ENCODE data around the gene FHOD1. TPM values are rescaled to one million over a fixed set of nuclear protein-coding genes. Genes with fewer than 3 reads are reported as not detected.

FHOD1 gene
- total and polyA plus RNA-seq, 10 of the 15 experiments (the other 5 are each of a cell fraction or from before 2014, with no cell fraction given) = 8.9 to 65.7 (median 18.1) TPM

DNA sequence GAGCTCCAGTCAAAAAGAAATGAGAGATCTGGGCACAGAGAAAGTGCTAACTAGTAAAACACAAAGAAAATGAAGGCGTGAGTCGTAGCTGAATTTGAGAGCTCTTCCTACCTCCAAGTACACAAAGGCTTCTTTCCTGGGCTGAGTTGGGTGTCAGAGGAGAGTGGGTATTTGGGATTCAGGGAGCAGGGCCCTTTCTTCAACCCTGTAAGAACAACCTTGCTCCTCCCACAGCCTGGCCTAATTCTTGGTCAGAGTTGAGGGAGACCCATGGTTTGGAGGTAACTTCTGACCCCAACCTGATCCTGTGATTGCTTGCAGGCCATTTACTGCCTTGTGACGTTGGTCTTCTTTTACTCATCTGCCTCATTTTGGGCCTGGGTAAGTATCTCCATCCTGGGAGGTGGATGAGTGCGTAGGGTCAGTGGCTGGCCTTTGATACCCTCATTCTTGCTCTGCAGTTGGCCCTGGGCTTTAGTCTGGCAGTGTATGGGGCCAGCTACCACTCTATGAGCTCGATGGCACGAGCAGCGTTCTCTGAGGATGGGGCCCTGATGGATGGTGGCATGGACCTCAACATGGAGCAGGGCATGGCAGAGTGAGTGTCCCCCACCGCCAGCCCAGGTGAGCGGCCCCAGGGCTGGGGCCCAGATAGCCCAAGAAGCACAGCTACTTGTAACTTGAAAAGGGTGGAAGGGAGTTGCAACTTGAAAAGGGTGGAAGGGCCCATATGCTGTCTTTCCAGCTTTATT is 19.1 kb downstream of the FHOD1 start (continued):
- TF ChIP-seq NR2C1 (IDR thresholded peaks at IDR 0.05) (no peak), NFYB (IDR thresholded peaks at IDR 0.05; ENCODE audit: insufficient read depth, low read depth, low read length) (no peak), TBL1XR1 (IDR thresholded peaks at IDR 0.05; ENCODE audit: low read depth, low read length) (no peak), RBBP5 (conservative IDR thresholded peaks at IDR 0.05) (no peak), NFIC (IDR thresholded peaks at IDR 0.05; ENCODE audit: low read depth, low read length) (no peak)
- TF ChIP-seq, protein P1, sequence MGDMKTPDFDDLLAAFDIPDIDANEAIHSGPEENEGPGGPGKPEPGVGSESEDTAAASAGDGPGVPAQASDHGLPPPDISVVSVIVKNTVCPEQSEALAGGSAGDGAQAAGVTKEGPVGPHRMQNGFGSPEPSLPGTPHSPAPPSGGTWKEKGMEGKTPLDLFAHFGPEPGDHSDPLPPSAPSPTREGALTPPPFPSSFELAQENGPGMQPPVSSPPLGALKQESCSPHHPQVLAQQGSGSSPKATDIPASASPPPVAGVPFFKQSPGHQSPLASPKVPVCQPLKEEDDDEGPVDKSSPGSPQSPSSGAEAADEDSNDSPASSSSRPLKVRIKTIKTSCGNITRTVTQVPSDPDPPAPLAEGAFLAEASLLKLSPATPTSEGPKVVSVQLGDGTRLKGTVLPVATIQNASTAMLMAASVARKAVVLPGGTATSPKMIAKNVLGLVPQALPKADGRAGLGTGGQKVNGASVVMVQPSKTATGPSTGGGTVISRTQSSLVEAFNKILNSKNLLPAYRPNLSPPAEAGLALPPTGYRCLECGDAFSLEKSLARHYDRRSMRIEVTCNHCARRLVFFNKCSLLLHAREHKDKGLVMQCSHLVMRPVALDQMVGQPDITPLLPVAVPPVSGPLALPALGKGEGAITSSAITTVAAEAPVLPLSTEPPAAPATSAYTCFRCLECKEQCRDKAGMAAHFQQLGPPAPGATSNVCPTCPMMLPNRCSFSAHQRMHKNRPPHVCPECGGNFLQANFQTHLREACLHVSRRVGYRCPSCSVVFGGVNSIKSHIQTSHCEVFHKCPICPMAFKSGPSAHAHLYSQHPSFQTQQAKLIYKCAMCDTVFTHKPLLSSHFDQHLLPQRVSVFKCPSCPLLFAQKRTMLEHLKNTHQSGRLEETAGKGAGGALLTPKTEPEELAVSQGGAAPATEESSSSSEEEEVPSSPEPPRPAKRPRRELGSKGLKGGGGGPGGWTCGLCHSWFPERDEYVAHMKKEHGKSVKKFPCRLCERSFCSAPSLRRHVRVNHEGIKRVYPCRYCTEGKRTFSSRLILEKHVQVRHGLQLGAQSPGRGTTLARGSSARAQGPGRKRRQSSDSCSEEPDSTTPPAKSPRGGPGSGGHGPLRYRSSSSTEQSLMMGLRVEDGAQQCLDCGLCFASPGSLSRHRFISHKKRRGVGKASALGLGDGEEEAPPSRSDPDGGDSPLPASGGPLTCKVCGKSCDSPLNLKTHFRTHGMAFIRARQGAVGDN (IDR thresholded peaks at IDR 0.05) = no peak

DNA sequence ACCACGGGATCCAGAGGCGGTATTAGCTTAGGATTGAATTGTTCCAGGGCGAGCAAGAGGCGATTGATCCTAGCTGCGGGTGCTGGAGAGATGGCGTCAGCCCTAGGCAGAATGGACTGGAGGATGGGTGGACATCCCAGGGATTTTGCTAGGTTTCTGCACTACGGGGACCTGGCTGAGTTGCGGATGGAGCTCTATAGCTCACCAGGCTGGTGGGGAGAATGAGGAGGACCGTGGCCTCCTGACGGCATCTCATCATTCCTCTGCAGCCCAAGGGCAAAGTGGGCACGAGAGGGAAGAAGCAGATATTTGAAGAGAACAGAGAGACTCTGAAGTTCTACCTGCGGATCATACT is 19.7 kb downstream of the FHOD1 start:
- no peak for ATAC-seq
- no peaks in the 10 kb centered on the region for H3K9me3 ChIP-seq (replicated peaks; ENCODE audit: control insufficient read depth, insufficient read depth, low read length)
- H3K36me3 ChIP-seq (ENCODE audit: control insufficient read depth in 2 of 2, insufficient read depth in 2 of 2, low read length in 1 of 2) = peaks cover 14 to 25% of the 10 kb centered on the region in 2 experiments; a peak in 3 of 4 replicates
- H3K4me3 ChIP-seq = peak overlapping the region; percentile 87
- peak overlapping the region; percentile 86; the same call in 1 of the 2 replicates for H3K4me2 ChIP-seq (ENCODE audit: control insufficient read depth, insufficient read depth)
- FAIRE-seq = no peak
- 12% methylated on average over 12 of the region's 12 CpGs for WGBS (ENCODE audit: insufficient coverage, insufficient replicate concordance, low lambda C conversion rate, missing lambda C conversion rate)
- in situ Hi-C loops (cut with MboI) = no loop called here
- peak overlapping the region; percentile 80 for H3K9ac ChIP-seq (ENCODE audit: control insufficient read depth, insufficient read depth, low read length)
- no TSS peak for BruUV-seq (replicated peaks)
- POLR2A ChIA-PET = interaction anchor here (1.0 to 7.7 kb wide), 6 partner anchors 9 to 91 kb away, joined by 3 to 100 read pairs (median 4); partner anchors contain the start of genes E2F4, EXOC3L1, FHOD1 and SLC9A5
- no peak for DNase-seq (ENCODE audit: low read depth, low spot score)
- CTCF ChIA-PET = interaction anchor here (0.6 to 2.5 kb wide), 9 partner anchors 11 to 72 kb away, joined by 3 to 25 read pairs (median 6); partner anchors contain the start of genes E2F4, ELMO3, FBXL8 and FHOD1
- no peaks in the 10 kb centered on the region for H3K27me3 ChIP-seq (replicated peaks in 1 of 2; ENCODE audit: control insufficient read depth in 2 of 2, insufficient read depth in 2 of 2, low read length in 1 of 2)
- peak overlapping the region; percentile 74 for H3K27ac ChIP-seq (ENCODE audit: control insufficient read depth, insufficient read depth)
- peaks cover 18% of the 10 kb centered on the region for H3K79me2 ChIP-seq (ENCODE audit: control insufficient read depth, insufficient read depth, low read length)
- no peaks in the 10 kb centered on the region for H4K20me1 ChIP-seq (ENCODE audit: control insufficient read depth, insufficient read depth)
- RAD21 ChIA-PET (ENCODE audit: unreplicated experiment) = interaction anchor here (0.6 to 3.1 kb wide), 7 partner anchors 16 to 589 kb away, joined by 3 to 35 read pairs (median 6); partner anchors contain the start of genes FHOD1 and PLEKHG4
- no peak overlapping the region for H2AFZ ChIP-seq (ENCODE audit: control insufficient read depth, low read depth, low read length)
- TF ChIP-seq RBBP5 (conservative IDR thresholded peaks at IDR 0.05) (no peak), SUZ12 (IDR thresholded peaks at IDR 0.05; ENCODE audit: unreplicated experiment) (no peak), BMI1 (IDR thresholded peaks at IDR 0.05; ENCODE audit: borderline replicate concordance) (no peak), MEF2B (IDR thresholded peaks at IDR 0.05; ENCODE audit: partially characterized antibody, poor library complexity, severe bottlenecking) (no peak), POLR2AphosphoS2 (IDR thresholded peaks at IDR 0.05; ENCODE audit: low read depth, low read length) (no peak), ZBED1 (IDR thresholded peaks at IDR 0.05; ENCODE audit: borderline replicate concordance) (no peak), FOXK2 (IDR thresholded peaks at IDR 0.05) (no peak), MXI1 (IDR thresholded peaks at IDR 0.05; ENCODE audit: low read depth, low read length) (no peak), PAX5 (IDR thresholded peaks at IDR 0.05; ENCODE audit: borderline replicate concordance, low read depth, low read length) (no peak), JUNB (IDR thresholded peaks at IDR 0.05) (no peak)
- TF ChIP-seq, protein P2, sequence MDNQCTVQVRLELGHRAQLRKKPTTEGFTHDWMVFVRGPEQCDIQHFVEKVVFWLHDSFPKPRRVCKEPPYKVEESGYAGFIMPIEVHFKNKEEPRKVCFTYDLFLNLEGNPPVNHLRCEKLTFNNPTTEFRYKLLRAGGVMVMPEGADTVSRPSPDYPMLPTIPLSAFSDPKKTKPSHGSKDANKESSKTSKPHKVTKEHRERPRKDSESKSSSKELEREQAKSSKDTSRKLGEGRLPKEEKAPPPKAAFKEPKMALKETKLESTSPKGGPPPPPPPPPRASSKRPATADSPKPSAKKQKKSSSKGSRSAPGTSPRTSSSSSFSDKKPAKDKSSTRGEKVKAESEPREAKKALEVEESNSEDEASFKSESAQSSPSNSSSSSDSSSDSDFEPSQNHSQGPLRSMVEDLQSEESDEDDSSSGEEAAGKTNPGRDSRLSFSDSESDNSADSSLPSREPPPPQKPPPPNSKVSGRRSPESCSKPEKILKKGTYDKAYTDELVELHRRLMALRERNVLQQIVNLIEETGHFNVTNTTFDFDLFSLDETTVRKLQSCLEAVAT (IDR thresholded peaks at IDR 0.05) = no peak
- SMC1A ChIA-PET (ENCODE audit: uncharacterized antibody, unreplicated experiment) = interaction anchor here (1.4 to 2.6 kb wide), 6 partner anchors 8 to 68 kb away, joined by 3 to 21 read pairs (median 6); partner anchors contain the start of genes FBXL8, FHOD1, SLC9A5 and TRADD
- intact Hi-C loops (cut with micrococcal nuclease; ENCODE audit: unreplicated experiment) = loop anchor here (1.0 kb wide), 1 partner anchor 20 kb away; the partner anchor contains the start of gene FHOD1
- H3K4me1 ChIP-seq (ENCODE audit: control insufficient read depth, insufficient read depth, low read length) = peaks cover 12% of the 10 kb centered on the region

Measured in GM12878 (cell line).